ENCODE results near the gene SYS1.

SYS1 gene

DNA sequence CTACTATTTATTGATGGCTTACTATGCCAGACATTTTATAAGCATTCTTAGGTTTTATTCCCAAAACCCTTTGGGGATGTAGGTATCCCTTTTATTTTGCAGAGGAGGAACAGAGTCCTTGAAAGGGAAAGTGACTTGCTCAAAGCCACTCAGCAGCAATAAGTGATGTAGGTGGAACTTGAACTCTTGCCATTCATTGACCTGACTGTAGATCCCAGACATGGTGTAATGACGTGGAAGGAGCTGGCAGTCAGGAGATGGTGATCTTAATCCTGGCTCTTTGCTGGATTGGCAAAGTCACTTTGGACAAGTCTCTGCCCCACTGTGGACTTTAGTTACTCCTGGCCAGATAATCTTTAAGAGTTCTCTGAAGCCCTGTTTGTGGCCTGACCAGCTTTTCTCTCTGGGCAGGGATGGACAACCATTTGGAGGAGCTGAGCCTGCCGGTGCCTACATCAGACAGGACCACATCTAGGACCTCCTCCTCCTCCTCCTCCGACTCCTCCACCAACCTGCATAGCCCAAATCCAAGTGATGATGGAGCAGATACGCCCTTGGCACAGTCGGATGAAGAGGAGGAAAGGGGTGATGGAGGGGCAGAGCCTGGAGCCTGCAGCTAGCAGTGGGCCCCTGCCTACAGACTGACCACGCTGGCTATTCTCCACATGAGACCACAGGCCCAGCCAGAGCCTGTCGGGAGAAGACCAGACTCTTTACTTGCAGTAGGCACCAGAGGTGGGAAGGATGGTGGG is 46.7 kb downstream of the SYS1 start:
- Histone ChIP-seq H2AFZ (ENCODE audit: low read length) (no peak overlapping the region), H3K27me3 (ENCODE audit: insufficient read depth, low read length) (peaks cover 9% of the 10 kb centered on the region; the same call in 1 of the 2 replicates), H3K27ac (ENCODE audit: low read depth, low read length, poor library complexity, severe bottlenecking) (no peak overlapping the region), H3K9ac (ENCODE audit: low read length) (no peak overlapping the region), H3K9me3 (ENCODE audit: low read length) (no peaks in the 10 kb centered on the region), H3K9me2 (ENCODE audit: low read depth, low read length) (no peaks in the 10 kb centered on the region), H3K4me2 (ENCODE audit: low read length) (no peak overlapping the region), H4K20me1 (ENCODE audit: insufficient read depth, low read length) (no peaks in the 10 kb centered on the region), H3K4me1 (ENCODE audit: insufficient read depth, low read length, severe bottlenecking) (peaks cover 13% of the 10 kb centered on the region), H3K36me3 (ENCODE audit: insufficient read depth, low read length) (no peaks in the 10 kb centered on the region), H3K4me3 (ENCODE audit: low read depth, low read length, poor library complexity, severe bottlenecking) (no peak overlapping the region), H3F3A (ENCODE audit: insufficient read depth, low read length) (no peaks in the 10 kb centered on the region), H3K79me2 (ENCODE audit: insufficient read depth, low read length) (no peaks in the 10 kb centered on the region)
- TF ChIP-seq EZH2 (IDR thresholded peaks at IDR 0.05; ENCODE audit: borderline replicate concordance, low read length) = no peak
- TF ChIP-seq, protein P1, sequence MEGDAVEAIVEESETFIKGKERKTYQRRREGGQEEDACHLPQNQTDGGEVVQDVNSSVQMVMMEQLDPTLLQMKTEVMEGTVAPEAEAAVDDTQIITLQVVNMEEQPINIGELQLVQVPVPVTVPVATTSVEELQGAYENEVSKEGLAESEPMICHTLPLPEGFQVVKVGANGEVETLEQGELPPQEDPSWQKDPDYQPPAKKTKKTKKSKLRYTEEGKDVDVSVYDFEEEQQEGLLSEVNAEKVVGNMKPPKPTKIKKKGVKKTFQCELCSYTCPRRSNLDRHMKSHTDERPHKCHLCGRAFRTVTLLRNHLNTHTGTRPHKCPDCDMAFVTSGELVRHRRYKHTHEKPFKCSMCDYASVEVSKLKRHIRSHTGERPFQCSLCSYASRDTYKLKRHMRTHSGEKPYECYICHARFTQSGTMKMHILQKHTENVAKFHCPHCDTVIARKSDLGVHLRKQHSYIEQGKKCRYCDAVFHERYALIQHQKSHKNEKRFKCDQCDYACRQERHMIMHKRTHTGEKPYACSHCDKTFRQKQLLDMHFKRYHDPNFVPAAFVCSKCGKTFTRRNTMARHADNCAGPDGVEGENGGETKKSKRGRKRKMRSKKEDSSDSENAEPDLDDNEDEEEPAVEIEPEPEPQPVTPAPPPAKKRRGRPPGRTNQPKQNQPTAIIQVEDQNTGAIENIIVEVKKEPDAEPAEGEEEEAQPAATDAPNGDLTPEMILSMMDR (IDR thresholded peaks at IDR 0.05; ENCODE audit: low read length) = no peak

DNA sequence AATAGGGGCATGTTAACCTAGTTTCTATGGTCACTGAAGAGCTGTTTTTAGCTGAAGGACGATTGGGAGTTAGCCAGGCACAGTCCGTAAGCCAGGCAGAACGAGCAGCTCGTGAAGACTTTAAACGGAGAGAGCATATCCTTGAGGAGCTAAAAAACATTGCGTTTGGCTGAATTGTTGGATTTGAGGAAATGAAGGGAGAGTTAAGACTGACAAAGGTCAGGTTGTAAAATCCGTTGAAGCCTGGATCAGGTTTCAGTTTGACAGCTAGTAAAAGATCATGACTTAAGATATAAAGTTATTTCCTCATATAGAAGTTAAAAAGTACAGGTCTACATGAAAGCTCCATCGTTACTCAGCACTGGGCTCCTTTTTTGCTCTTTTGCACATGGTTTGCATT is 47.9 kb downstream of the SYS1 start:
- peaks cover 9% of the 10 kb centered on the region; the same call in 1 of the 2 replicates for H3K27me3 ChIP-seq (ENCODE audit: insufficient read depth, low read length)
- peaks cover 20% of the 10 kb centered on the region for H3K4me1 ChIP-seq (ENCODE audit: insufficient read depth, low read length, severe bottlenecking)
- H4K20me1 ChIP-seq (ENCODE audit: insufficient read depth, low read length) = no peaks in the 10 kb centered on the region
- no peaks in the 10 kb centered on the region for H3K9me3 ChIP-seq (ENCODE audit: low read length)
- no peak overlapping the region for H3K9ac ChIP-seq (ENCODE audit: low read length)
- no peak overlapping the region for H2AFZ ChIP-seq (ENCODE audit: low read length)
- TF ChIP-seq, protein P1 (IDR thresholded peaks at IDR 0.05; ENCODE audit: low read length) = no peak
- no peak for TF ChIP-seq EZH2 (IDR thresholded peaks at IDR 0.05; ENCODE audit: borderline replicate concordance, low read length)
- H3K27ac ChIP-seq (ENCODE audit: low read depth, low read length, poor library complexity, severe bottlenecking) = no peak overlapping the region
- H3K79me2 ChIP-seq (ENCODE audit: insufficient read depth, low read length) = no peaks in the 10 kb centered on the region
- H3K4me3 ChIP-seq (ENCODE audit: low read depth, low read length, poor library complexity, severe bottlenecking) = no peak overlapping the region
- no peaks in the 10 kb centered on the region for H3K36me3 ChIP-seq (ENCODE audit: insufficient read depth, low read length)
- no peaks in the 10 kb centered on the region for H3K9me2 ChIP-seq (ENCODE audit: low read depth, low read length)
- H3F3A ChIP-seq (ENCODE audit: insufficient read depth, low read length) = no peaks in the 10 kb centered on the region
- H3K4me2 ChIP-seq (ENCODE audit: low read length) = no peak overlapping the region

DNA sequence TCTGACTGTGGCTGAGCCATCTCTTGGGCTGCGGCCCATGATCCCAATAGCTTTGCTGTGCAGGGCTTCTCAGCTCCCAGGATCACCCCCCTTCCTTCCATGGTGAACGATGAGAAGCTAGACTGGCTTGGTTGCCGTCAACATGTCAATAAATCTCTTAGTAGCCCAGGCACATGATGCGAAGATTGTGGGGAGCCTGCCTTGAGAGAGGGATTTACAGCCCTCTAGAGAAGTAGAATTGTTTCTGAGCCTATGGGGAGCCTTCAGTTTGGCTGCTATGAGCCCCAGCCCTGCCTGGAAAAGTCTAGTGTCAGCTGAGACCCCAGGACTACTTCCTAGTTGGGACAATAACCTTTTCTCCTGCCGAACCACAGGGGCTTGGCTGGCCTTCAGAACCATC is 49.7 kb downstream of the SYS1 start:
- Histone ChIP-seq H3K4me2 (ENCODE audit: low read length) (no peak overlapping the region), H3K4me1 (ENCODE audit: insufficient read depth, low read length, severe bottlenecking) (peaks cover 24% of the 10 kb centered on the region), H3K27me3 (ENCODE audit: insufficient read depth, low read length) (peaks cover 5% of the 10 kb centered on the region; the same call in 1 of the 2 replicates), H3K4me3 (ENCODE audit: low read depth, low read length, poor library complexity, severe bottlenecking) (no peak overlapping the region), H3K9me2 (ENCODE audit: low read depth, low read length) (no peaks in the 10 kb centered on the region), H3K9me3 (ENCODE audit: low read length) (no peaks in the 10 kb centered on the region), H3K9ac (ENCODE audit: low read length) (no peak overlapping the region), H3K79me2 (ENCODE audit: insufficient read depth, low read length) (peaks cover 14% of the 10 kb centered on the region), H4K20me1 (ENCODE audit: insufficient read depth, low read length) (no peaks in the 10 kb centered on the region), H3F3A (ENCODE audit: insufficient read depth, low read length) (no peaks in the 10 kb centered on the region), H2AFZ (ENCODE audit: low read length) (no peak overlapping the region), H3K36me3 (ENCODE audit: insufficient read depth, low read length) (no peaks in the 10 kb centered on the region), H3K27ac (ENCODE audit: low read depth, low read length, poor library complexity, severe bottlenecking) (no peak overlapping the region)
- no peak for TF ChIP-seq EZH2 (IDR thresholded peaks at IDR 0.05; ENCODE audit: borderline replicate concordance, low read length)
- TF ChIP-seq, protein P1 (IDR thresholded peaks at IDR 0.05; ENCODE audit: low read length) = no peak

All from OCI-LY1 (cell line).